HL-60/S4 treated with phorbol 12-myristate 13-acetate at 8.2 ng/mL for 4 days and 3 days (cell line): ENCODE data around the gene GARIN5B.

Experiments used
- in situ Hi-C: fragments of 300-500 bp; cut with MboI; formaldehyde crosslinking; loops from 2 replicates; pipeline ENCODE4 v1.15.0; 2022; ENCODE audit warnings: low sequenced_read_pairs

GARIN5B gene

DNA sequence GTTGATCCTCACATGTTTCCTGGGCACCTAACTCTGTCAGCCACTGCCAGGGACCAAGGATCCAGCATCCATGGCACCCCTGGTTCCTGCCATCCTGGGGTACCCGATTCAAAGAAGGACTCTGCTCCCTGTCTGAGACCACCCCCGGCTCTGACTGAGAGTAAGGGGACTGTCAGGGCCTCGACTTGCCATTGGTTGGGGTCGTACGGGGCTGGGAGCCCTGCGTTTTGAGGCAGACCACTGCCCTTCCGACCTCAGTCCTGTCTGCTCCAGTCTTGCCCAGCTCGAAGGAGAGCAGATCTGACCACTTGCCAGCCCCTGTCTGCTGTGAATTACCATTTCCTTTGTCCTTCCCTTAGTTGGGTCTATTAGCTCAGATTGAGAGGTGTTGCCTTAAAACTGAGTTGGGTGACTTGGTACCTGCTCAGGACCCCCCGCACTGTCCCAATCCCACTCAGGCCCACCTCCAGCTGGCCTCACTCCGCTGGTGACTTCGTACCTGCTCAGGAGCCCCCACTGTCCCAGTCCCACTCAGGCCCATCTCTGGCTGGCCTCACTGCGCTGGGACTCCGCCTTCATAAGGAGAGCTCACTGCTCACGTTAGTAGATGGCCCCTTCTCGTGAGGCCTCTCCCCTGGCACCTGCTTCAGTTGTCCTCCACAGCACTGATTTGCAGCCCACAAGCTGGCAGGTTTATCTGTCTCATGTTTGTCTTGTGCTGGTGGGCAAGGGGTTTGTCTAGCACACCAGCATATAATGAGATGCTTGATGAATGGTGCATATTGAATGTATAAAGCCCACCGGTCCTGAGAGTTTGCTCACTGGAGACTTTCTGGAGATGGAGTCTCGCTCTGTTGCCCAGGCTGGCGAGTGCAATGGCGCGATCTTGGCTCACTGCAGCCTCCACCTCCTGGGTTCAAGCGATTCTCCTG lies 26.6 kb upstream of the GARIN5B start:
- in situ Hi-C loops = no loop called here

DNA sequence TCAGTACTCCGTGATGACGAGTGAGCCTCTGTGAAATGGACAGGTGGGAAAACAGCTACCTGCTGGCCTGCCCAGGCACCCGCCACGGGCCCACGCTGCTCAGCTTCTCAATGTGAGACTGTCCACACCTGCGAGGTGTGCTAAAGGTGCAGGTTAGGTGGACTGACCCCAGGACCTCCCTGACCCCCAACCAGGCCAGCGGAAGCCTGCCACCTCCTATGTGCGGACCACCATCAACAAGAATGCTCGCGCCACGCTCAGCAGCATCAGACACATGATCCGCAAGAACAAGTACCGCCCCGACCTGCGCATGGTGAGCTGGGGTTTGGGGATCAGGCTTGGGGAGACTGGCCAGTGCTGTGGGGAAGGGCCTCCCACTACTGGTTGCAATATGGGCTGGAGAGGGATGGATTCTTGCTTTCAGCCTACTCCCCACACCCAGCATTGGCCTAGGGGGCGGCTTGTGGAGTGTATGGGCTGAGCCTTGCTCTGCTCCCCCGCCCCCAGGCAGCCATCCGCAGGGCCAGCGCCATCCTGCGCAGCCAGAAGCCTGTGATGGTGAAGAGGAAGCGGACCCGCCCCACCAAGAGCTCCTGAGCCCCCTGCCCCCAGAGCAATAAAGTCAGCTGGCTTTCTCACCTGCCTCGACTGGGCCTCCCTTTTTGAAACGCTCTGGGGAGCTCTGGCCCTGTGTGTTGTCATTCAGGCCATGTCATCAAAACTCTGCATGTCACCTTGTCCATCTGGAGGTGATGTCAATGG lies 24.9 kb upstream of the GARIN5B start:
- in situ Hi-C loops = no loop called here

DNA sequence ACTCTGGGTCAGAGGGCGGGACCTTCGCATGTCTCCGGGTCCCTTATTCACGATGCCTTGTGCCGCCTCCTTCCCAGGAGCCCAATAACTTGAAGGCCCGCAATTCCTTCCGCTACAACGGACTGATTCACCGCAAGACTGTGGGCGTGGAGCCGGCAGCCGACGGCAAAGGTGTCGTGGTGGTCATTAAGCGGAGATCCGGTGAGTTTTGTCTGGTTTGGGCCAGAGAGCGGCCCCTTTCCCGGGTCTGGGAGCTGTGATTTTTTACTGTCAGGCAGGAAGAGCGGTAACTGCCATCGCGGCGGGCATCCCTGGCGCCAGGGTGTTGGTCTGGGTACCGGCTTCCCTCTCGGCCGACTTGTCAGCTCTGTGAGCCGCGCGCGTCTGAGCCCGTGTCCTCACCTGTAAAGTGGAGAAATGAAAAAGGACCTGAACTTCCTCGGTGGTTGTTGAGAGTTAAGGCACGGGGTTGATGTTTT lies 23.5 kb upstream of the GARIN5B start:
- in situ Hi-C loops = no loop called here

GRCh38 chr19:55385724-55386492 lies 22.8 kb upstream of the GARIN5B start, which contains the start of gene RPL28:
RPL28 (plus strand) TSS chr19:55385932; CDS start chr19:55386358, 426 bp downstream.
- in situ Hi-C loops = no loop called here

- in situ Hi-C loops = no loop called here
These were observed 22.1 kb upstream of the GARIN5B start for GRCh38 chr19:55384920-55385723.

DNA sequence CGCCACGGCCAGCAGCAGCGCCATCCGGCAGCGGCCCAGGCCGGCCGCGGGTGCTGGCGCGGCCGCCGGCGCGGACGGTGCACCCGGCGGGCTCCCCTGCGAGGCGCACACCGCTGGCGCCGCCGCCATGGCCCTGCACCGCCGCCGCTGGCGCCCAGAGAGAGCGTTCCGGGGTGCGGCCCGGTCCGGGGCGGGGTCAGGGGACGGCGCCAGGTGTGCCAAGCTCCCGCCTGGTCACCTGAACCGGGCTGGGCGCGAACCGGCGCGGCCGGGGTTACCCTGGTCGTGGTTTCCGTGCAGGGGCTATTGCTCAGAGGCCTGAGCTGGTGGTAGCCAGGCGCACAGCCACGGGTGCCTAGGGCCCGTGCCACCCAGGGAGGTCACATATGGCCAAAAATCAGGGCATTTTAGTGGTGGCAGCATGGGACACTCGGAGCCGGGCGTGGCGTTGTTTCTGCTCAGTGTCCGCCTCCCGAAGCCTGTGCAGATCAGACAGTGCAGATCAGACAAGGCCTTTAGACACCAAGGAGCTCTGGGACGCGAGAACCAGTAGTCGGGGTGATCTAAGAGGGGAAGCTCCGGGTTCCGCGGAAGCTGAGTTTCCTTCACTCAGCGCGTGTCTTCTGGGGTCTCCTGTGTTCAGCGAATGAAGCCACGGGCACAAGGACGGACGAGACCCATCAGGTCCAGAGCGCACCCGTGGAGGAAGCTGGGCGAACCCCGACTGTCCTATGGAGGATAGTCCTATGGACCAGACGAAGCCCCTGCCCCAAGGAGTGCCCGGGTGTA lies 21.3 kb upstream of the GARIN5B start, which contains the start of gene TMEM238:
Gene TMEM238, minus strand, starts transcription at position 162 of the 789 bp plus-strand sequence. Its CDS starts 33 bp downstream, at position 129.
- in situ Hi-C loops = no loop called here

GRCh38 chr19:55383279-55384130 lies 20.4 kb upstream of the GARIN5B start:
- in situ Hi-C loops = no loop called here

DNA sequence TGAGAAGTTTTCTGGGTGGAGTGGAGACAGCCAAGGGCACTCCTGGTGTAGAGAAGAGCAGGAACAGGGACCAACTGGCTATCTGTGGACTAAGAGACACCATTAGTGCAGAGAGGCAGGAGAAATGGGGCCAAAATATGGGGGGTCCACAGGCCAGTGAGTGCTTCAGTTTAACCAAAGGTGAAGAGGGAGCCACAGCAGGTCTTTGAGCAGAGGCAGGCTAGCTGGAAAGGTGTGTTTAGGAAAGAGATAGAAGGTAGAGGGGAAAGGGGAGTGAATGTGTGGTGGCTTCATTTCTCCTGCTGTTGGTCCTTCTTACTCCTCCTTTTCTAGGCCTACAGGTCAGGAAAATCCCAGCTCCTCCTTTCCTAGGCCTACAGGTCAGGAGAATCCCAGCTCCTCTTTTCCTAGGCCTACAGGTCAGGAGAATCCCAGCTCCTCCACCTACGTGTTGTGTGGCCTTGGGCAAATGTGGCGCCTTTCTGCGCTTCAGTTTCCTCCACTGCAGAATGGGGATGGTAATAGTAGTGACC lies 19.5 kb upstream of the GARIN5B start:
- in situ Hi-C loops = no loop called here

GRCh38 chr19:55382013-55382412 lies 19.0 kb upstream of the GARIN5B start:
- in situ Hi-C loops = no loop called here

- in situ Hi-C loops = no loop called here
These were observed 16.1 kb upstream of the GARIN5B start for GRCh38 chr19:55379174-55379573.

GRCh38 chr19:55377356-55378131 lies 14.5 kb upstream of the GARIN5B start:
- in situ Hi-C loops = no loop called here

DNA sequence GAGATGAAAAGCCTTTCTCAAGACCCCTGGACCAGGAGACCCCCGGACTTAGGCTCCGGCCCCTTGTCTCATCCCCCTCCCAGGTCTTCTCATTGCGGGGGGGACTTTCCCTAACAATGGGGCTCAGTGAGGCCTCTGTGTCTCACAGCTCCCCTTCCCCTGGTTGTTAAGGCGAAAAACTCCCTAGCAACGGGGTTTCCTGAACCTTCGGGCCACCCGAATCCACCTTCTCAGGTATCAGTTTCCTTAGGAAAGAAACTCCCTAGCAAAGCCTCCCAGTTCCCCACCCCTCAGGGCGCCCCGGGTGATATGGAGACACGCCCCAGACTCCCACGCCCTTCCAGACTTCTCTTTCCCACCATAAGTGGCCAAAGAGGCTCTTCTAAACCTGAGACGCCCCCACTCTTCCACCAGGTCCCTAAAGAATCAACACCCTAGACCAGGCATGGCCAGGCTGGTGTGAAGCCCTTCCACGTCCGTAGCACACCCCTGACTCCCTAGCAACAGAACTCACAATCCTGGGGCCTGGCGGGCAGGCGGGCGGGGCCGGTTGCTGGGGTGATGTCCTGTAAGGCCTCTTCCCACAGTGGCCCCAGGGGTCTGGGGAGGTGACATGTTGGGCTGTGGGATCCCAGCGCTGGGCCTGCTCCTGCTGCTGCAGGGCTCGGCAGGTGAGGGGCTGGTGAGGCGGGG lies 13.3 kb upstream of the GARIN5B start, which contains the start of gene TMEM190:
Gene TMEM190, plus strand, starts transcription at position 586 of the 693 bp plus-strand sequence. Its CDS starts 28 bp downstream, at position 614.
- in situ Hi-C loops = no loop called here

- in situ Hi-C loops = no loop called here
These were observed 11.1 kb upstream of the GARIN5B start for GRCh38 chr19:55373993-55374757.

DNA sequence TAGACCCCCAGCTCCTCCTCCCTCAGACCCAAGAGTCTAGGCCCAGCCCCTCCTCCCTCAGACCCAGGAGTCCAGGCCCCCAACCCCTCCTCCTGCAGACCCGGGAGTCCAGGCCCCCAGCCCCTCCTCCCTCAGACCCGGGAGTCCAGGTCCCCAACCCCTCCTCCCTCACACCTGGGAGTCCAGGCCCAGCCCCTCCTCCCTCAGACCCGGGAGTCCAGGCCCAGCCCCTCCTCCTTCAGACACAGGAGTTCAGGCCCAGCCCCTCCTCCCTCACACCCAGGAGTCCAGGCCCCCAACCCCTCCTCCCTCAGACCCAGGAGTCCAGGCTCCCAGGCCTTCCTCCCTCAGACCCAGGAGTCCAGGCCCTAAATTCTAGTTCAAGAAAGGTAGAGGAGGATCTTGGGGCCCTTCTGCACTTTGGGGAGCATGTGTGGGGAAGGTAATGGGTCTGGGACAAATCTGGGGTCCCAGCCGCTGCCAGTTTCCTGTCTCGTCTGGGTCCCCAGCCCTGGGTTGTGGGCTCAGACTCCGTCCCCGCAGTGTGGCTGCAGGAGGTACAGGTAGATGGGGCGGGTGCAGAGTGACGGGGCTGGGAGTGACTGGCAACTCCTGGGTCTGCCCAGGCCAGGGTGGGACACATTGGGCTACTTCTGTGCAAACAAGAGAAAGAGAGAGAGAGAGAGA lies 10.4 kb upstream of the GARIN5B start:
- in situ Hi-C loops = no loop called here
